Breast epithelium (tissue), 4 donors: ENCODE results near the gene MDFIC. TPM values are rescaled to one million over a fixed set of nuclear protein-coding genes. Genes with fewer than 3 reads are reported as not detected.

Source experiments
- DNase-seq, 2 donors: peaks; one replicate each; pipeline ENCODE4 v3.0.0-alpha.2; 2019; ENCODE audit warnings: low spot score in 2 of 2
- H3K27ac ChIP-seq, 2 donors: fragments of 200-600 bp; sonication (generic) in 1 of 2; one replicate each; pipeline ENCODE4 v1.5.1; 2016 to 2019; ENCODE audit warnings: mild to moderate bottlenecking in 1 of 2
- H3K27me3 ChIP-seq, 2 donors: fragments of 200-600 bp; sonication (generic) in 1 of 2; one replicate each; pipeline versions ENCODE4 v1.5.1 to v1.6.0; 2017 to 2019; ENCODE audit warnings: control low read depth in 1 of 2, mild to moderate bottlenecking in 1 of 2
- H3K36me3 ChIP-seq: fragments of 200-600 bp; one replicate; pipeline ENCODE4 v1.5.1; 2019
- H3K4me1 ChIP-seq, 2 donors: fragments of 200-600 bp; sonication (generic); one replicate each; pipeline ENCODE4 v1.5.1; 2016 to 2019; ENCODE audit warnings: control low read depth in 1 of 2
- H3K4me3 ChIP-seq, 3 donors: fragments of 200-600 bp; sonication (generic); 1 replicate in 2 of 3; 2 replicates in 1 of 3; pipeline ENCODE4 v1.5.1; 2016 to 2019; ENCODE audit warnings: mild to moderate bottlenecking in 3 of 3, moderate library complexity in 2 of 3
- H3K9me3 ChIP-seq, 2 donors: fragments of 200-600 bp; sonication (generic) in 1 of 2; one replicate each; pipeline ENCODE4 v1.5.1; 2016 to 2019; ENCODE audit warnings: control low read depth in 1 of 2
- CTCF ChIP-seq, 3 donors: fragments of 450-650 bp; IDR thresholded peaks; one replicate each; pipeline ENCODE4 v1.5.1; 2016 to 2017; ENCODE audit warnings: antibody characterized with exemption in 3 of 3, mild to moderate bottlenecking in 3 of 3, moderate library complexity in 3 of 3
- POLR2A ChIP-seq: fragments of 450-650 bp; IDR thresholded peaks from one replicate; pipeline ENCODE4 v1.6.1; 2016; ENCODE audit warnings: antibody characterized with exemption, mild to moderate bottlenecking, moderate library complexity
- POLR2AphosphoS5 ChIP-seq, 3 donors: sonication (generic); formaldehyde crosslinking; IDR thresholded peaks; one replicate each; pipeline ENCODE4 v1.6.1; 2017; ENCODE audit warnings: antibody characterized with exemption in 3 of 3
- intact Hi-C: fragments of 100-400 bp; cut with DNase I; formaldehyde crosslinking; loops from one replicate; pipeline ENCODE4 v1.15.1; 2023; ENCODE audit warnings: low total_unique reads
- total RNA-seq, 3 donors: library from RNA; depleted of rRNA; stranded (reverse); fragments of >200 nt; gene quantifications; one replicate each; pipeline ENCODE4 v1.1.0, GENCODE V29; 2016

MDFIC gene
- total RNA-seq, 3 donors from 2014 or later = 29.9 to 146 (median 55.4) TPM

GRCh38 chr7:114940220-114940619 is 18.3 kb downstream of the MDFIC start:
- Histone ChIP-seq H3K4me1 (peaks cover 0 to 5% of the 10 kb centered on the region in 2 donors), H3K4me3 (no peak overlapping the region), H3K27me3 (no peaks in the 10 kb centered on the region), H3K36me3 (no peaks in the 10 kb centered on the region), H3K9me3 (no peaks in the 10 kb centered on the region), H3K27ac (no peak overlapping the region)
- TF ChIP-seq POLR2AphosphoS5 (IDR thresholded peaks at IDR 0.05) (no peak), CTCF (IDR thresholded peaks at IDR 0.05) (no peak), POLR2A (no peak)
- DNase-seq = no peak
- intact Hi-C loops = no loop called here

- no peaks in the 10 kb centered on the region for H3K27me3 ChIP-seq
- H3K4me3 ChIP-seq = no peak overlapping the region
- TF ChIP-seq POLR2A (no peak), POLR2AphosphoS5 (IDR thresholded peaks at IDR 0.05) (no peak), CTCF (IDR thresholded peaks at IDR 0.05) (no peak)
- no peak for DNase-seq
- H3K9me3 ChIP-seq = no peaks in the 10 kb centered on the region
- H3K4me1 ChIP-seq = peaks cover 0 to 5% of the 10 kb centered on the region in 2 donors
- H3K27ac ChIP-seq = no peak overlapping the region
- no peaks in the 10 kb centered on the region for H3K36me3 ChIP-seq
- intact Hi-C loops = no loop called here
Measured at GRCh38 chr7:114941692-114942091, 19.8 kb downstream of the MDFIC start.

- TF ChIP-seq CTCF (IDR thresholded peaks at IDR 0.05) = no peak
- no peak for TF ChIP-seq POLR2AphosphoS5 (IDR thresholded peaks at IDR 0.05)
- no peak for TF ChIP-seq POLR2A
- H3K27ac ChIP-seq = no peak overlapping the region
- H3K9me3 ChIP-seq = no peaks in the 10 kb centered on the region
- DNase-seq = no peak
- no peak overlapping the region for H3K4me3 ChIP-seq
- H3K27me3 ChIP-seq = no peaks in the 10 kb centered on the region
- intact Hi-C loops = no loop called here
- peaks cover 0 to 5% of the 10 kb centered on the region in 2 donors for H3K4me1 ChIP-seq
- no peaks in the 10 kb centered on the region for H3K36me3 ChIP-seq
Measured at GRCh38 chr7:114942446-114943175, 20.7 kb downstream of the MDFIC start.

- Histone ChIP-seq H3K9me3 (no peaks in the 10 kb centered on the region), H3K27ac (no peak overlapping the region), H3K4me3 (no peak overlapping the region), H3K27me3 (no peaks in the 10 kb centered on the region), H3K36me3 (no peaks in the 10 kb centered on the region), H3K4me1 (peaks cover 0 to 5% of the 10 kb centered on the region in 2 donors)
- no peak for DNase-seq
- intact Hi-C loops = no loop called here
- TF ChIP-seq CTCF (IDR thresholded peaks at IDR 0.05) = no peak
- no peak for TF ChIP-seq POLR2A
- TF ChIP-seq POLR2AphosphoS5 (IDR thresholded peaks at IDR 0.05) = no peak
Measured at GRCh38 chr7:114943530-114943929, 21.6 kb downstream of the MDFIC start.

GRCh38 chr7:114943953-114944744 is 22.3 kb downstream of the MDFIC start:
- Histone ChIP-seq H3K9me3 (no peaks in the 10 kb centered on the region), H3K4me1 (peaks cover 0 to 5% of the 10 kb centered on the region in 2 donors), H3K27ac (peak overlapping the region in 1 of 2 donors; percentile 8), H3K4me3 (no peak overlapping the region), H3K36me3 (no peaks in the 10 kb centered on the region), H3K27me3 (no peaks in the 10 kb centered on the region)
- TF ChIP-seq POLR2AphosphoS5 (IDR thresholded peaks at IDR 0.05) = no peak
- TF ChIP-seq CTCF (IDR thresholded peaks at IDR 0.05) = no peak
- no peak for TF ChIP-seq POLR2A
- no peak for DNase-seq
- intact Hi-C loops = no loop called here
